ENCODE measurements around the gene TIAM1.

DNA sequence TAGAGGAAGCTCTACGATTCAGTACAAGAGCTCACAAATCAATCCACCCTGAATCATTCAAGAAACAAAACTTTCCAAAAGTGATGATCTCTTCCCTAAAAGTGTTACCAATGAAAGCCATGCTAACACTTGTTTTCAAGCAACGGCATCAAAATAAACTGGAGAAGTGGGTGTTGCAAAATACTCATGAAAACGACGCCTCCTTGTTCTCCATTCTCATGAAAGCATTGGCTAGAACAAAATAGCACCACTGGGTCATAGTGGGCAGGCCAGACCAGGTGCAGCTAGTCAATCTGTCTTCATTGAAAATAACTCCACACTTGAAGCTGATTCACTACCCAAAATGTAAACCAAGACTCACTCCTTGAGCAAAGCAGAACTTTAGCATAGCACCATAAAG is 4.3 kb downstream of the TIAM1 start:
- no peak for TF ChIP-seq POLR2A (IDR thresholded peaks at IDR 0.05)
- TF ChIP-seq, protein P1, sequence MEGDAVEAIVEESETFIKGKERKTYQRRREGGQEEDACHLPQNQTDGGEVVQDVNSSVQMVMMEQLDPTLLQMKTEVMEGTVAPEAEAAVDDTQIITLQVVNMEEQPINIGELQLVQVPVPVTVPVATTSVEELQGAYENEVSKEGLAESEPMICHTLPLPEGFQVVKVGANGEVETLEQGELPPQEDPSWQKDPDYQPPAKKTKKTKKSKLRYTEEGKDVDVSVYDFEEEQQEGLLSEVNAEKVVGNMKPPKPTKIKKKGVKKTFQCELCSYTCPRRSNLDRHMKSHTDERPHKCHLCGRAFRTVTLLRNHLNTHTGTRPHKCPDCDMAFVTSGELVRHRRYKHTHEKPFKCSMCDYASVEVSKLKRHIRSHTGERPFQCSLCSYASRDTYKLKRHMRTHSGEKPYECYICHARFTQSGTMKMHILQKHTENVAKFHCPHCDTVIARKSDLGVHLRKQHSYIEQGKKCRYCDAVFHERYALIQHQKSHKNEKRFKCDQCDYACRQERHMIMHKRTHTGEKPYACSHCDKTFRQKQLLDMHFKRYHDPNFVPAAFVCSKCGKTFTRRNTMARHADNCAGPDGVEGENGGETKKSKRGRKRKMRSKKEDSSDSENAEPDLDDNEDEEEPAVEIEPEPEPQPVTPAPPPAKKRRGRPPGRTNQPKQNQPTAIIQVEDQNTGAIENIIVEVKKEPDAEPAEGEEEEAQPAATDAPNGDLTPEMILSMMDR (IDR thresholded peaks at IDR 0.05 in 4 of 5, conservative IDR thresholded peaks at IDR 0.05 in 1 of 5): no peak

Measured in gastrocnemius medialis (tissue), 4 donors.